Epithelial cell of proximal tubule (primary cell): ENCODE measurements around the gene PIEZO1. TPM values are rescaled to one million over a fixed set of nuclear protein-coding genes. Genes with fewer than 3 reads are reported as not detected.

Source experiments
- DNase-seq: peaks from one replicate; pipeline ENCODE4 v3.0.0-alpha.2; 2011; ENCODE audit warnings: low read depth
- H3K4me3 ChIP-seq: 2 replicates; pipeline ENCODE4 v1.5.1; 2011; ENCODE audit warnings: low read depth, mild to moderate bottlenecking, low read length
- CTCF ChIP-seq: conservative IDR thresholded peaks from 2 replicates; pipeline ENCODE4 v1.5.1; 2012; ENCODE audit warnings: low read depth, mild to moderate bottlenecking, low read length
- total RNA-seq: library from RNA; depleted of rRNA; stranded (reverse); fragments of >200 nt; gene quantifications from 2 replicates; pipeline ENCODE4 v1.2.3, GENCODE V29; 2015

The PIEZO1 gene
- total RNA-seq, 1 donor from 2014 or later: 246 TPM

- TF ChIP-seq CTCF: no peak
- no peak overlapping the region for H3K4me3 ChIP-seq
- DNase-seq: no peak
These were observed 65.1 kb downstream of the PIEZO1 start for GRCh38 chr16:88719933-88720296.

- no peak for TF ChIP-seq CTCF
- DNase-seq: no peak
- H3K4me3 ChIP-seq: no peak overlapping the region
These were observed 65.6 kb downstream of the PIEZO1 start for GRCh38 chr16:88719267-88719932.

DNA sequence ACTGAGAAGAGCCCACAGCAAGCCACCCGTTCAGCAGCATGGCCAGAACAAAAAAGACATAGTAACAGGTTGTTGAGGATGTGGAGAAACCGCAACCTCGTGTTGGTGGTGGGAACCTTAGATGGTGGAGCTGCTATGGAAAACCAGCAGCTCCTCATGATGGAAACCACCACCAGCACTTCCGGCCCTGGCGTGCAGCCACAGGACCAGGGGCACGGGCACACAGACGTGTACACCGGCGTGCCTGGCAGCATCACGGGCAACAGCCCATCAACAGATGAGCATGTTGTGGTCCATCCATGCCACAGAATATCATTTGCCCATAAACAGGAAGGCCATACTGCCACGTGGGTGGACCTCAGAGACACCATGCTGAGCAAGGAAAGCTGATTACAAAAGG is 66.8 kb downstream of the PIEZO1 start:
- TF ChIP-seq CTCF: no peak
- no peak for DNase-seq
- H3K4me3 ChIP-seq: no peak overlapping the region

GRCh38 chr16:88716601-88717001 is 68.4 kb downstream of the PIEZO1 start:
- no peak overlapping the region for H3K4me3 ChIP-seq
- no peak for DNase-seq
- no peak for TF ChIP-seq CTCF

GRCh38 chr16:88716201-88716600 is 68.8 kb downstream of the PIEZO1 start:
- DNase-seq: no peak
- TF ChIP-seq CTCF: no peak
- no peak overlapping the region for H3K4me3 ChIP-seq

DNA sequence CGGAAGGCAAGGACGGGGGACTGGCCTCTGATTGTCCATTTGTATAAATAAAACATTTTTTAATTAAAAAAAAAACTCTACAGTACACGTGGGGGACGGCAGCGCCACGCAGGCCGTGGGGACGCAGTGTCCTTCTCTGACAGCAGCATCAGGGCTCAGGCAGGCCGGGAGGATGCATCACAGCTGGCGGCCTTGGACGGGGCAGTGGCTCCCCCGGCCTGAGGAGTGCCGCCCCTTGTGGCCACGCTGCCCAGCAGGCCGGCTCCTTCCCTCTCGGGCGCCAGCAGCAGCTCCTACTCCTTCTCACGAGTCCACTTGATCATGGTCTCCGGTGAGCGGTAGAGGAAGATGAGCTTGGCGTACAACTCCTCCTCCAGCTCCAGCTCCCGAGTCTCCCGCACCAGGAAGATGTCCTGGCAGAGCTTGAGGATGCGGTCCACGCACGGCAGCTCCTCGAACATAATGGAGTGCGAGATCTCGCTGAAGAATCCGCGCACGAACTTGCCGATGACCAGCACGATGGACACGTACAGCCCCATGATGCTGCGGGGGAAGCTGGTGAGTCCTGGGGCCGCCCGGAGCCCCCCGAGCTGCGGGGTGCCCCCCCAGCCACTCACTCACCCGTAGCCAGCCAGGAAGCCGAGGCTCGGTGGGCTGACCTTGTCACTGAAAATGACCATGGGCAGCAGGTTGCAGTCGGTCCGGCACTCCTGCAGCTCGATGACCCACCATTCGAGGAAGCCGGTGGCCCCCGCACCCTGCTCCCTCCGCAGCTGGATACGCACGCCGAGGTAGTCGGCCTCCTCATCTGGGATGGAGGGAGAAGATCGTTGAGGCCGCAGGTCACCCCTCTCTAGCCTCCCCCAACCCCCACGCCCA is 69.5 kb downstream of the PIEZO1 start:
- no peak for TF ChIP-seq CTCF
- H3K4me3 ChIP-seq: no peak overlapping the region
- no peak for DNase-seq
